ENCODE measurements around the gene CACNA2D3.

DNA sequence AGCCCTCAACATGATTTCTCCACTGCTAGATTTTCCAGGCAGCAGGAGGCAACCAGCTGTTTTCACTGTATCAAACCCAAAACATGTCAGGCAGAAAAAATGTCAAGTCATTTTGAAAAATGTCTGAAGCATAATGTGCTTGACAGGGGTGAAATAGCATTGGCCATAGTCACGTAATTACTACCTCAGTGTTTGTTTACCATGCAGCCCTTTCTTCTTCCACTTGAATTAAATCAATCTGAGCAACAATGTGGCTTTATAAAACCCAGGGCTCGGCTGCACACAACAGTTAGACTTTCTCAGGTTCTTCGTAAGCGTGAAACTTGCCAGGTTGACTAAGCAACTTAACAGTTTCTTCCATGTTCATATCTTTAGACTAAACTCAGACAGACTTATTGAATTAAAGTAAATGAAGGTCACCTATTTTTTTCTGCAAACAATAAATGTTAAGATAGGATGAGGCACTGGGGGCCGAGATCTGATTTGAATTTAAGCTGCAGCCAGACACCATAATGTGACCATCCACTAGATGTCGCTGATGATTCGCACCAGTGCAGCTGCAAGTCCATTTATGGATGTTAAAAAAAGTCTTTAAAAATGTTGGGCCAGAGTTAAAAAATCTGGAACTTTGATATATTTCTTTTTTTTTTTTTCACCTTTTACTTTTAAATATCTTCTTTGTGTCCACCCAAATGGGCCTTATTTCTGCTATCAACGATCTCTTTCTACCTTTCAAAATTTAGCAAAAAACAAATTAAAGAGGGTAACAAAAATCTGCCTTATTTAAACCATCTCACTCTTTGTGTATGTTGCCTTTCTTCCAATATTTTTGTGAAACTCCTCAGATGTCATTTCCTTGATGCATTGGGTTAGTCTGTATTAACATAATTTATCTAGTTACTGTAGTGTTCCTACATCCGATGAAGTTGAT lies 305.9 kb downstream of the CACNA2D3 start:
- TF ChIP-seq REST (IDR thresholded peaks at IDR 0.05; ENCODE audit: insufficient read depth in 1 of 2, low read depth in 2 of 2, low read length in 2 of 2), result no peak
- TF ChIP-seq SIN3A (IDR thresholded peaks at IDR 0.05; ENCODE audit: borderline replicate concordance, insufficient read depth, low read length), result no peak
